Right atrium auricular region (tissue), 2 donors: ENCODE data around the gene SAFB. TPM values are rescaled to one million over a fixed set of nuclear protein-coding genes. Genes with fewer than 3 reads are reported as not detected.

ENCODE experiments used
- DNase-seq: peaks from one replicate; pipeline ENCODE4 v3.0.0-alpha.2; 2019; ENCODE audit warnings: low spot score
- H3K27ac ChIP-seq, 2 donors: fragments of 200-600 bp; sonication (generic); 1 replicate in 1 of 2; 2 replicates in 1 of 2; pipeline ENCODE4 v1.5.1; 2016 to 2019
- H3K27me3 ChIP-seq, 2 donors: fragments of 200-600 bp; sonication (generic); one replicate each; pipeline versions ENCODE4 v1.5.1 to v1.6.0; 2017 to 2019
- H3K36me3 ChIP-seq: fragments of 200-600 bp; sonication (generic); one replicate; pipeline ENCODE4 v1.5.1; 2016
- H3K4me1 ChIP-seq, 2 donors: fragments of 200-600 bp; sonication (generic); one replicate each; pipeline versions ENCODE4 v1.5.1 to v1.6.0; 2017 to 2019
- H3K4me3 ChIP-seq, 2 donors: fragments of 200-600 bp; sonication (generic); 1 replicate in 1 of 2; 2 replicates in 1 of 2; pipeline ENCODE4 v1.5.1; 2017 to 2019; ENCODE audit warnings: mild to moderate bottlenecking in 1 of 2, moderate library complexity in 1 of 2
- H3K9me3 ChIP-seq, 2 donors: fragments of 200-600 bp; sonication (generic); one replicate each; pipeline ENCODE4 v1.5.1; 2019
- total RNA-seq, 2 donors: library from RNA; depleted of rRNA; stranded (reverse); fragments of >200 nt; gene quantifications; one replicate each; pipeline ENCODE4 v1.1.0, GENCODE V29; 2016
- TF ChIP-seq, protein P1 (sequence below), 2 donors: fragments of 200-600 bp; sonication (generic); IDR thresholded peaks; one replicate each; pipeline ENCODE4 v1.5.1; 2019; ENCODE audit warnings: antibody characterized with exemption in 2 of 2

SAFB gene
- total RNA-seq, 2 donors from 2014 or later, result 31.9 to 32.7 TPM

- H3K36me3 ChIP-seq, result peaks cover 76% of the 10 kb centered on the region
- TF ChIP-seq, protein P1, sequence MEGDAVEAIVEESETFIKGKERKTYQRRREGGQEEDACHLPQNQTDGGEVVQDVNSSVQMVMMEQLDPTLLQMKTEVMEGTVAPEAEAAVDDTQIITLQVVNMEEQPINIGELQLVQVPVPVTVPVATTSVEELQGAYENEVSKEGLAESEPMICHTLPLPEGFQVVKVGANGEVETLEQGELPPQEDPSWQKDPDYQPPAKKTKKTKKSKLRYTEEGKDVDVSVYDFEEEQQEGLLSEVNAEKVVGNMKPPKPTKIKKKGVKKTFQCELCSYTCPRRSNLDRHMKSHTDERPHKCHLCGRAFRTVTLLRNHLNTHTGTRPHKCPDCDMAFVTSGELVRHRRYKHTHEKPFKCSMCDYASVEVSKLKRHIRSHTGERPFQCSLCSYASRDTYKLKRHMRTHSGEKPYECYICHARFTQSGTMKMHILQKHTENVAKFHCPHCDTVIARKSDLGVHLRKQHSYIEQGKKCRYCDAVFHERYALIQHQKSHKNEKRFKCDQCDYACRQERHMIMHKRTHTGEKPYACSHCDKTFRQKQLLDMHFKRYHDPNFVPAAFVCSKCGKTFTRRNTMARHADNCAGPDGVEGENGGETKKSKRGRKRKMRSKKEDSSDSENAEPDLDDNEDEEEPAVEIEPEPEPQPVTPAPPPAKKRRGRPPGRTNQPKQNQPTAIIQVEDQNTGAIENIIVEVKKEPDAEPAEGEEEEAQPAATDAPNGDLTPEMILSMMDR (IDR thresholded peaks at IDR 0.05), result no peak
- no peak overlapping the region for H3K27ac ChIP-seq
- H3K4me3 ChIP-seq, result no peak overlapping the region
- H3K4me1 ChIP-seq, result no peaks in the 10 kb centered on the region
- no peaks in the 10 kb centered on the region for H3K9me3 ChIP-seq
- DNase-seq, result no peak
- no peaks in the 10 kb centered on the region for H3K27me3 ChIP-seq
These were observed 85.0 kb downstream of the SAFB start for GRCh38 chr19:5707576-5708575.

DNA sequence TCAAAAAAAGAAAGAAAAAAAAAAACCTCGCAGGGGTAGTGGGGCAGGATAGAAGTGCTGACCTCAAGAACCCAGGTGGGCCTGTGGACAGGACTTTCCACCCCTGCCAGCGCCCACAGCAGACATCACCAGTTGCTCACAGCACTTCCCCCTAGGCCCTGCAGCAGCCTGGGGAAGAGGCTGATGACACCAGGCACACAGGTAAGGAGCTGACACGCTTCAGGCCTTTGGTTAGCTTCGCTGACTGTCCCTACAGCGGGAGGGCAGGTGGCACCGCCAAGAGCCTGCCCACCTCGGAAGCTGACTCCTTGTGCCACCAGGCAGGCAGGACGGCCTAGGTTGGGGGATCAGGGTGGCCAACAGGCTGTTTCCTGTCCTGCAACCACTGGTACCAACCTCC lies 88.1 kb downstream of the SAFB start:
- H3K4me3 ChIP-seq, result no peak overlapping the region
- no peaks in the 10 kb centered on the region for H3K4me1 ChIP-seq
- H3K27ac ChIP-seq, result no peak overlapping the region
- TF ChIP-seq, protein P1 (IDR thresholded peaks at IDR 0.05), result no peak
- H3K36me3 ChIP-seq, result peaks cover 53% of the 10 kb centered on the region
- no peak for DNase-seq
- no peaks in the 10 kb centered on the region for H3K9me3 ChIP-seq
- no peaks in the 10 kb centered on the region for H3K27me3 ChIP-seq

DNA sequence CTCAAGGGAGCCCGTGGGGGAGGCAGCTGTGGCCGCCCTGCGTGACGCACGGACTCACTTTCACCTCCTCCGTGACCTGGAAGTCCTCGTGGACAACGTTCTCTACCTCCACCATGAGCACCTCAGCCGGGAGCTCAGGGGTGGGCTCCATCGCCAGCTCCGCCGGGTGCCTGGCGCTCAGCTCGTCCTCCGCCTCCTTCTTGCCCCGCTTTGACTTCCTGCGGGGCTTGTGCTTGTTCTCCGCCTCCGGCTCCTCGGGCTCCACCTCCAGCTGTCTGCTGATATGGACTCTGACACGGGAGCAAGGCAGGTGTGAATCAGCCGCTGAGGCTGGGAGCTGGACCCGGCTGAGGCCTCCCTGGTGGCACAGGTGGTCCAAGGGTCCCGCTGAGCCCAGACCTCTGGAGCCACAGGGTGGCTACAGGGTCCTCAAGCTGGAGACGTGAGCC lies 88.9 kb downstream of the SAFB start:
- TF ChIP-seq, protein P1 (IDR thresholded peaks at IDR 0.05), result no peak
- H3K36me3 ChIP-seq, result peaks cover 46% of the 10 kb centered on the region
- H3K27me3 ChIP-seq, result no peaks in the 10 kb centered on the region
- no peaks in the 10 kb centered on the region for H3K4me1 ChIP-seq
- H3K4me3 ChIP-seq, result no peak overlapping the region
- H3K27ac ChIP-seq, result no peak overlapping the region
- H3K9me3 ChIP-seq, result no peaks in the 10 kb centered on the region
- no peak for DNase-seq

DNA sequence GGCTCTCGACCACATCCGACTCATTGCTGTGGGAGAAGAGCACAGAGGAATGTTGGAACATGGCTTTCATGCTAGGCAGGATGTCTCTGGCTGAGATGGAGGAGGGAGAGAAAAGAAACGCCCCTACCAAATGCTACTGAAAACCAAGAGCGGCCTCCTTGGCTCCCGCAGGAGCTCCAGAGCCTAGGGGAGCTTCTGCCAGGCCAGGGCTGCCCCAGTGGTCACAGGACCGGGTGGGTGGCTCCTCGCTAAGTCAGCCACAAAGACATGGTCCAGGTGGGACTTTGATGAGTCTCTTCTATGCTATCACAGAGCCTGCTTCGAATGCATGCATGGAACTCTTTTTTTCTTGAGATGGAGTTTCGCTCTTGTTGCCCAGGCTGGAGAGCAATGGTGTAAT lies 90.3 kb downstream of the SAFB start:
- Histone ChIP-seq H3K4me3 (no peak overlapping the region), H3K27me3 (no peaks in the 10 kb centered on the region), H3K27ac (no peak overlapping the region), H3K36me3 (peaks cover 34% of the 10 kb centered on the region), H3K4me1 (peaks cover 0 to 4% of the 10 kb centered on the region in 2 donors), H3K9me3 (no peaks in the 10 kb centered on the region)
- DNase-seq, result no peak
- TF ChIP-seq, protein P1 (IDR thresholded peaks at IDR 0.05), result no peak

- Histone ChIP-seq H3K9me3 (no peaks in the 10 kb centered on the region), H3K4me1 (peaks cover 0 to 18% of the 10 kb centered on the region in 2 donors), H3K27me3 (no peaks in the 10 kb centered on the region), H3K4me3 (no peak overlapping the region), H3K36me3 (peaks cover 32% of the 10 kb centered on the region), H3K27ac (no peak overlapping the region)
- TF ChIP-seq, protein P1 (IDR thresholded peaks at IDR 0.05), result no peak
- no peak for DNase-seq
These were observed 91.9 kb downstream of the SAFB start for GRCh38 chr19:5714816-5715215.
